Spleen (tissue), 7 donors: ENCODE measurements around the gene MGP.

Experiments
- POLR2A ChIP-seq, 3 donors: fragments of 450-650 bp; IDR thresholded peaks; one replicate each; pipeline ENCODE4 v1.5.1; 2017; ENCODE audit warnings: antibody characterized with exemption in 3 of 3, mild to moderate bottlenecking in 1 of 3
- TF ChIP-seq, protein P1 (sequence below), 11 experiments: fragments of 200-600 bp in 7 of 11; fragments of 450-650 bp in 4 of 11; sonication (generic) in 4 of 11; IDR thresholded peaks in 8 of 11; conservative IDR thresholded peaks in 3 of 11; 1 replicate in 7 of 11; 2 replicates in 4 of 11; pipeline versions ENCODE4 v1.4.0 to v1.8.0; 2016 to 2021; ENCODE audit warnings: antibody characterized with exemption in 11 of 11, inconsistent platforms in 4 of 11, mild to moderate bottlenecking in 1 of 11
- donor health status: DM: no; HTN: no; CAD: no; lungs with moderate emphysema.
- donor health status: DM: no; HTN: no; CAD: no.
- donor health status: DM: no; HTN: no; CAD: no.

- TF ChIP-seq, protein P1, sequence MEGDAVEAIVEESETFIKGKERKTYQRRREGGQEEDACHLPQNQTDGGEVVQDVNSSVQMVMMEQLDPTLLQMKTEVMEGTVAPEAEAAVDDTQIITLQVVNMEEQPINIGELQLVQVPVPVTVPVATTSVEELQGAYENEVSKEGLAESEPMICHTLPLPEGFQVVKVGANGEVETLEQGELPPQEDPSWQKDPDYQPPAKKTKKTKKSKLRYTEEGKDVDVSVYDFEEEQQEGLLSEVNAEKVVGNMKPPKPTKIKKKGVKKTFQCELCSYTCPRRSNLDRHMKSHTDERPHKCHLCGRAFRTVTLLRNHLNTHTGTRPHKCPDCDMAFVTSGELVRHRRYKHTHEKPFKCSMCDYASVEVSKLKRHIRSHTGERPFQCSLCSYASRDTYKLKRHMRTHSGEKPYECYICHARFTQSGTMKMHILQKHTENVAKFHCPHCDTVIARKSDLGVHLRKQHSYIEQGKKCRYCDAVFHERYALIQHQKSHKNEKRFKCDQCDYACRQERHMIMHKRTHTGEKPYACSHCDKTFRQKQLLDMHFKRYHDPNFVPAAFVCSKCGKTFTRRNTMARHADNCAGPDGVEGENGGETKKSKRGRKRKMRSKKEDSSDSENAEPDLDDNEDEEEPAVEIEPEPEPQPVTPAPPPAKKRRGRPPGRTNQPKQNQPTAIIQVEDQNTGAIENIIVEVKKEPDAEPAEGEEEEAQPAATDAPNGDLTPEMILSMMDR (IDR thresholded peaks at IDR 0.05 in 8 of 11, conservative IDR thresholded peaks at IDR 0.05 in 3 of 11): no peak
- no peak for TF ChIP-seq POLR2A (IDR thresholded peaks at IDR 0.05)
Observed at GRCh38 chr12:14846042-14846587, 39.5 kb downstream of the MGP start.
